ENCODE data around the gene COTL1.

Gene COTL1

GRCh38 chr16:84617791-84618580 lies at the start of gene COTL1:
Gene COTL1, minus strand, starts transcription at chr16:84618078. Its CDS starts 164 bp downstream, at chr16:84617914.
- DNase-seq, result peak; percentile 88 to 91

- no peak for DNase-seq
These were observed 48.0 kb upstream of the COTL1 start for GRCh38 chr16:84665843-84666242.

GRCh38 chr16:84665359-84665758 lies 47.5 kb upstream of the COTL1 start:
- no peak for DNase-seq

- no peak for DNase-seq
These were observed 45.7 kb upstream of the COTL1 start for GRCh38 chr16:84663433-84664101.

GRCh38 chr16:84662471-84662870 lies 44.6 kb upstream of the COTL1 start:
- no peak for DNase-seq

- no peak for DNase-seq
These were observed 43.7 kb upstream of the COTL1 start for GRCh38 chr16:84661418-84662060.

- no peak for DNase-seq
These were observed 43.1 kb upstream of the COTL1 start for GRCh38 chr16:84660973-84661372.

- DNase-seq, result no peak
These were observed 41.9 kb upstream of the COTL1 start for GRCh38 chr16:84659656-84660300.

GRCh38 chr16:84658690-84659089 lies 40.8 kb upstream of the COTL1 start:
- no peak for DNase-seq

- DNase-seq, result no peak
These were observed 39.5 kb upstream of the COTL1 start for GRCh38 chr16:84657229-84657837.

GRCh38 chr16:84656649-84657048 lies 38.8 kb upstream of the COTL1 start:
- DNase-seq, result no peak

- DNase-seq, result no peak
These were observed 37.1 kb upstream of the COTL1 start for GRCh38 chr16:84654998-84655397.

- DNase-seq, result no peak
These were observed 36.4 kb upstream of the COTL1 start for GRCh38 chr16:84654238-84654637.

GRCh38 chr16:84652566-84652965 lies 34.7 kb upstream of the COTL1 start:
- DNase-seq, result no peak

GRCh38 chr16:84650062-84650991 lies 32.4 kb upstream of the COTL1 start:
- DNase-seq, result no peak

- DNase-seq, result no peak
These were observed 31.6 kb upstream of the COTL1 start for GRCh38 chr16:84649511-84649861.

- DNase-seq, result no peak
These were observed 31.0 kb upstream of the COTL1 start for GRCh38 chr16:84648595-84649510.

GRCh38 chr16:84647828-84648594 lies 30.1 kb upstream of the COTL1 start, which contains the start of gene KLHL36:
Gene KLHL36, plus strand, starts transcription at chr16:84648511. Its CDS starts 2,357 bp downstream, at chr16:84650868.
- DNase-seq, result peak in 1 of 2 donors; percentile 46

- DNase-seq, result no peak
These were observed 25.8 kb upstream of the COTL1 start for GRCh38 chr16:84643674-84644073.

GRCh38 chr16:84643180-84643583 lies 25.3 kb upstream of the COTL1 start:
- DNase-seq, result peak in 1 of 2 donors; percentile 18
